Measurements from ENCODE around the gene PLEKHB2.
"Not testable (repeated sequence)": the region's sequence is repeated elsewhere in the genome, so short reads cannot be mapped to it uniquely, and the experiment has no call there.

The PLEKHB2 gene, protein sequence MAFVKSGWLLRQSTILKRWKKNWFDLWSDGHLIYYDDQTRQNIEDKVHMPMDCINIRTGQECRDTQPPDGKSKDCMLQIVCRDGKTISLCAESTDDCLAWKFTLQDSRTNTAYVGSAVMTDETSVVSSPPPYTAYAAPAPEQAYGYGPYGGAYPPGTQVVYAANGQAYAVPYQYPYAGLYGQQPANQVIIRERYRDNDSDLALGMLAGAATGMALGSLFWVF

DNA sequence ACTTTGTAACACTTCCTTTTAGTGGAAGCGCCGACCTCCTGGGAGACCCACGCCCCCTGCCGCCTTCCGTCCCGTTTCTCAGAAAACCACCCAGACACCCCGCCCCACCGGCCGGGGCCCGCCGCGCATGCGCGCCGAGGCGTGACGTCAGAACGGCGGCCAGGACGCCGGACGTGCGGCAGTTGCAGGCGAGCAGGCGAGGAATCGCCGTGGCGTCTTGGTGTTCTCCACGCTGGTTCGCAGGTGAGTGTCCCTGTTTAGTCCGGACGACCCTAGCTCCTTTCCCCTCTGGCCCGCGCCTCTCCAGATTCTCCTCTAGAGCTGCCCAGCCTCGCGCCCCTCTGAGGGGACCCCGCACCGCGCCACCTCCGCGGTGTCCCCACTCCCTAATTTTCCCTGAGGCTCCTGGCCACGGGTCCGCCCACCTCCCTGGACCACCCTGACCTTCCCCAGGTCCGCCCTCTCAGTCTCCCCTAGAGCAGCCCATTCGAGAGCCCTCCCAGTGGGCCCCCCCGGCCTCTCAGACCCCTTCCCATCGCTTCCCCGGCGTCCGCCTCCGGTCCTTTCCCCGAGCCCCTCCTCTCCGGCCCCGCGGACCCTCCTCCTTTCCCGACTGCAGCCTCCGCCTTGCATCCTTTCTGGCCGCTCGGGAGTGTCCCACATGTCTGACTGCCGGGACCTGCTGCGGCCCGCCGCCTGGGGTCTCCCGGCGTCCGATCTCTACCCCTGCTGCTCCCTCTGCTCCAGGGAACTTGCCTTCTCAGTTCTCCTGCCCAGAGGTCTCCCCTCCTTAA lies at the start of gene PLEKHB2:
Gene PLEKHB2, plus strand, starts transcription at position 181 of the 794 bp plus-strand sequence. CDS start 15,606 bp downstream, outside the sequence.
- peak; percentile 93 for DNase-seq (ENCODE audit: low spot score)

DNA sequence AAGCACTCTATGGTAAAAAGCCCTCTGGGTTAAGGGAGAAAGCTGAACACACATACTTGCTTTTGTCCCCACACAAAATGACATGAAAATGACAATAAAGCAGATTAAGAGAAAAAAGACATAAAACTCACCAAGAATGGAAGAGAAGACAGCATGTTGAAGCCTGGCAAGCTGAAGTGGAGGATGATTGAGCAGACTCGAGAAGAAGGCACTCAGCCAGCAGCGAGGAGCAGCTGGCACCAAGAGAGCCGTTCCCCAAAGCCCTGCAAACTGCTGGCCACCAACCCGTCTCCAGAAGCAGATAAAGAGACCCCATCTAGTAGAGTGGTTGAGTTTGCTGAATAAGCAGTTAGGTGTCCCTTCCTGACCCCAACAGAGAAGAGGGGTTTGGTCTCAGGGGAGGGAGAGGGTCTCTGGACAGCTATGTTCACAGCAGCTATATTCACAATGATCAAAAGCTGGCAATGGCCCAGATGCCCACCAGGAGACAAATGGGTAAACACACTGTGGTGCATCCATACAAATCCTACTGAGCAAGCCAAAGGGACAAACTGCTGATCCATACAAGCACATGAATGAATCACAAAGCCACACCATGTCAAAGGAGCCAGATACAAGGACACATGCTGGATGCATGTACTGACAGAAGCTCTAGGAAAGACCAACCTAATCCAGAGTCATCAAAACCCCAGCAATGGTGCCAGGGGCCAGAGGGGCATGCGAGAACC lies 48.8 kb upstream of the PLEKHB2 start:
- DNase-seq (ENCODE audit: low spot score), result no peak

DNA sequence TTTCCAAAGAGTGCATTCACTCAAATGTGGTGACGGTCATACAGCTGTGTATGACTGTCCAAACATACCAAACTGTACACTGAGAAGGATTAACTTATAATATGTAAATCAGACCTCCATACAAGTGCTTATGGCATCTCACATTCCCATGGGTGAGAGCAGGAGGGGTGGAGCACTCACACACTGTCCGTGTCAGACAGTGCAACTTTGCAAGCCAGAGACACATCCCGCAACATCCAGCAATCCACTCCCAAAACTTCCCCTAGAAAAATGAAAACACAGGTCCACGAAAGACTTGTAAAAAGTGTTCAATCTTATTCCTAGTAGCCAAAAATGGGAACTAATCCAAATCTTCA lies 48.2 kb upstream of the PLEKHB2 start:
- no peak for DNase-seq (ENCODE audit: low spot score)

DNA sequence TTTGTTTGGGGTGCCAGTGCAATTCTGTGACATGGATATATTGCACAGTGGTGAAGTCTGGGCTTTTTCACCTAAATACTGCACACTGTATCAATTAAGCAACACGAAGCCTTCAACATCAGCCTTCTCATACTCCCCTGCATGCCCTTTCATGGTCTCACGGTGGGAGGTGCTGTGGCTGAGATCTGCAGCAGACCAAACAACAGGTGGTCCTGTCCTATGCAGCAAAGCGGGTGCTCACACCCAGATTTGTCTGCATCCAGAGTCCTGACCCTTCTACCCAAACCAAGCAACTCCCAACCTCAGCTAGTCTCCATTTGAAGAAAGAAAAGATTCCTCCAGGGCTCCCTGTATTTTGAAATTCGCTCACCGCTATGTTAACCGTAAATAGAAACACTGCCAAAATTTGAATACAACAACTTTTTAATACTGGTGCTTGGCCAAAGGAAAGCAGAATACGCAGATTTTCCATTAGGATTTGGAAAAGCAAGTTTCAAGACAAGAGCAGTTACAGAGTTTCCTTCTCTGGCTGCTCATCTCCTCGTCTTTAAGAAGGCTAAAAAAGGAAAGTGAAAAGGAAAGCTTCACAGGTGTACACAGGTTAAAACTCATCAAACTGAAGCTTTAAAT lies 46.8 kb upstream of the PLEKHB2 start:
- DNase-seq (ENCODE audit: low spot score), result no peak

DNA sequence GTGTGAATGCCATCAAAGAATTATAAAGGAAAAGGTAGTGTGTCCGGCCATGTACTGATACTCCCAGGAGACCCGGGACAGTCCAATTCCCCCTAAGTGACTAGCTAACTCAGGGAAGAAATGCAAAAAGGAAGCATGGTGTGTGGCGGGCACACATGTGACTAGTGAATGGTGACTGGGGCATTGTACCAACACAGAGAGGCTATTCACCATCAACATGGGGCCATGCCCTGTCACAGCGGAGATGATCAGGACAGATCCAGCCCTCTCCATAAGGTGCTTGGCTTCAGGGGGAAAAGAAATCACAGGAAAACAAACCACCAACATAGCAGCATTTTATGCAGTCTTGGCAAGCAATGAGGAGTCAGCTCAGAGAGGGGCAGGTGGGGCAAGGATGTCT lies 46.2 kb upstream of the PLEKHB2 start:
- DNase-seq (ENCODE audit: low spot score), result no peak

DNA sequence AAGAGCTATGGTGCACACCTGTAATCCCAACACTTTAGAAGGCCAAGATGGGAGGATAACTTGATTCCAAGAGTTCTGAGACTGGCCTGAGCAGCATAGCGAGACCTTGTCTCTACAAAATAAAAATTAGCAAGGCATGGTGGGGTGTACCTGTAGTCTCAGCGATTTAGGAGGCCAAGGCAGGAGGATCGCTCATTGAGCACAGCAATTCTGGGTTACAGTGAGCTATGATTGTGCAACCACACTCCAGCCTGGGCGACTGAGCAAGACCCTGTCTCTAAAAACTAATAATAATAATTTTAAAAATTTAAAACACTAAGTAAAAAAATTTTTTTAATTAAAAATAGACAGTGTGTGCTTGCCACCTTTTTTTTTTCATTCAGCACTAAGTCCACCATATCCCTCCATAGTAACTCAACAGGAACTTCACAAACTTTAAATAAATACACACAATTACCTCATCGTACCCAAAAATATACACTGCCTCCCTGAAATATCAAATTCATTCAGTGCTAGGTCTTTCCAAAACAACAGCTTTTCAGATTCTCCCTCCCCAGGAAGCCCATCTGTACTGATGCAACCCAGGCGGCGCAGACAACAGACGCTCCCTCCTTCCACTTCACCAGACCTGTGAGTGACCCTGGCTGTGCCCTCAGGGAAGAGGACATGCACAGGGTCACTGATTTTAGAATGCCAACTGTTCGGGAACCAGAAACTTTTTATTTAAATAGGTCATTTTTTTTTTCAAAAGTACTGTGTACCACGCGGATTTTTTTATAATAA lies 41.4 kb upstream of the PLEKHB2 start:
- DNase-seq (ENCODE audit: low spot score), result no peak

DNA sequence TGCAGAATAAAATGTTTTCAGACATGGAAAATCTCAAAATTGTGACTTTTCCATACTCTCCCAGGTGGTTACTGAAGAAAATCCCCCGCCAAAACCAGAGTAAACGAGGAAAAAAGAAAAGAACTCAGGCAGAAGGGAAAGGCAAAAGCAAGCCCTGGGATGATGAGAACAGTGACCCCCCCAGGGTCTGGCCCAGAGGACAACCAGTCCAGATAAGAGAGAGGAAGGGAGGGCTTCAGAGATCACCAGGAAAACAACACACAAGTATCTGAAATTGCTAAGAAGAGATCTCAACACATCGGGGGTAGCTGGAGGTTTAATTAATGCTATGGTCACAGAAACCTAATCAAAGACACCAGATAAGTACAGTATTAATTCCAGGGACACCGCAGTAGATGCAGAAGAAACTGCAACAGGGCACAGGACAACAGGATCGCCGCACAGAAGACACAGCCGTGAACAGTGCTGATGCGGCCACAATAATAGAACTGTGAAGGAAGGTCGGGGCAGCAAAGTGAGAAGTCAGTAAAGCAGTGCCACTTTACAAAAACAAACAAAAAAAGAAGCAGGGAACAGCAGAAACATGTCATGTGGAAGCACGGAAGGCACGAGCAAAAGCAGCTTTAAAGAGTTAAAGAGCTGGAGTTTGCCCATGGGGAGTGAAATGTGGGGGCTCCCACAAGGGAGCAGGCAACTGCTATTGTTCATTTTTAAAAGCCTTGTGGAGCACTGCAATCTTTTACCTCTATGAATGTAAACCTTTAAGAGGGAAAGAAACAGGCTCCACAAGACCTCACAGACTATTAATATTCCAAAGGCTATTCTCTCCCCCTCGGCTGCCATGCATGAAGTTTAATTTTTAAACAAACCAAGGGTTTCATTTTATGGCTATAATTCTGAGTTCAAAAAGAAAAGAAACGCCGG lies 40.3 kb upstream of the PLEKHB2 start:
- DNase-seq (ENCODE audit: low spot score), result no peak

DNA sequence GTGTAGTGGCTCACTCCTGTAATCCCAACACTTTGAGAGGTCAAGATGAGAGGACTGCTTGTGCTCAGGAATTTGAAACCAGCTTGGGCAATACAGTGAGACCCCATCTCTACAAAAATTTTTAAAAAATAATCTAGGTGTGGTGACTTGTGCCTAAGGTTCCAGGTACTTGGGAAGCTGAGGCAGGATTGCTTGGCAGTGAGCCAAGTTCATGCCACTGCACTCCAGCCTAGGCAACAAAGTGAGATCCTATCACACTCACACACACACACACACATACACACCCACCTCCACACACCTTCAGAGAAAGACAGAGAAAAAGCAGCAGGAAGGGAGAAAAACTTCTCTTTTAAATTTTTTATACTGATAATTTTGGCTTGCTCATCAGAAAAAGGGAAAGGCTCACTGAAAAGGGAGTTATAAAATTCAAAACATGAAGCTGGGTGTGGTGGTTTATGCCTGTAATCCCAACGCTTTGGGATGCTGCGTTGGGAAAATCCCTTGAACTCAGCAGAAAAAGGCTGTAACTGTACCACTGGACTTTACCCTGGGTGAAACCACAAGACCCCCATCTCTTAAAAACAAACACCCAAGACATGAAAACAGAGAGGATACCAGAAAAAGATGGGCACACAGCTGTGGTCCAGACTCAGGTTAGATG lies 37.5 kb upstream of the PLEKHB2 start:
- peak; percentile 24 for DNase-seq (ENCODE audit: low spot score)

DNA sequence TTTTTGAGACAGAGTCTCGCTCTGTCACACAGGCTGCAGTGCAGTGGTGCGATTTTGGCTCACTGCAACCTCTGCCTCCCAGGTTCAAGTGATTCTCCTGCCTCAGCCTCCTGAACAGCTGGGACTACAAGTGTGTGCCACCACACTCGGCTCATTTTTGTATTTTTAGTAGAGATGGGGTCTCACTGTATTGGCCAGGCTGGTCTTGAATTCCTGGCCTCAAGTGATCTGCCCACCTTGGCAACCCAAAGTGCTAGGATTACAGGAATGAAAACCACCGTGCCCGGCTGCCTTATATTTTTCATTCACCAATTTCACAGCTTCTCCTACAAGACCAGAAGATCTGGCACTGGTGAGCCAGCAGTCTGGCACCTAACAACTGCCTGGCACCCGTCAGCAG lies 37.0 kb upstream of the PLEKHB2 start:
- DNase-seq (ENCODE audit: low spot score), result not testable (repeated sequence)

DNA sequence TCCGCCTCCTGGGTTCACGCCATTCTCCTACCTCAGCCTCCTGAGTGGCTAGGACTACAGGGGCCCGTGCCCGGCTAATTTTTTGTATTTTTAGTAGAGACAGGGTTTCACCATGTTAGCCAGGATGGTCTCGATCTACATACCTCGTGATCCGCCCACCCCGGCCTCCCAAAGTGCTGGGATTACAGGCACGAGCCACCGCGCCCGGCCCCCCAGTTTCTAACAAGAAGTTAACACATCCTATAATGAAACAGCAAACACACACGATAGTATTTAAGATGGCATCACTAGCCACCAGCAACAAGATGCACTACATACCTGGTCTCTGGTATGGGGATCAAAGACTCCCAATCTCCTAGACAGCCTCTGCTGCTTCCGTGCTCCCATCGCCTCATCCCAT lies 29.6 kb upstream of the PLEKHB2 start:
- not testable (repeated sequence) for DNase-seq (ENCODE audit: low spot score)

DNA sequence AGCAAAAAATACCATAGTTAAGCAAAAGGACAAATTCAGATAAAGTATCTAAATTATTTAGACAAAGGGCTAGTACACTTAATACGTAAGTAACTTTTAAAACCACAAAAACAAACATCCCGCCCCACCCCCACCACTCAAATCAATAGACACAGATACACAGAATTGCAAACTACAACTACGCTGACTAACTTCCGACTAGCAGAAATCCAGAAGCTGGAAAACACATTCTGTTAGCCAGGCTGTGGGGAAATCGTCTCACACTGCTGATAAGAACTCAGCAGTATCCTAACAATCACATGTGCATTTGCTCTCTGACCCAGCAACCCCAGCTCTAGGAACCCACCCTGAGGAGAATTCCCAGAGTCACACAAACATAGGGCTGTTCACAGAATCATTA lies 28.4 kb upstream of the PLEKHB2 start:
- DNase-seq (ENCODE audit: low spot score), result no peak

DNA sequence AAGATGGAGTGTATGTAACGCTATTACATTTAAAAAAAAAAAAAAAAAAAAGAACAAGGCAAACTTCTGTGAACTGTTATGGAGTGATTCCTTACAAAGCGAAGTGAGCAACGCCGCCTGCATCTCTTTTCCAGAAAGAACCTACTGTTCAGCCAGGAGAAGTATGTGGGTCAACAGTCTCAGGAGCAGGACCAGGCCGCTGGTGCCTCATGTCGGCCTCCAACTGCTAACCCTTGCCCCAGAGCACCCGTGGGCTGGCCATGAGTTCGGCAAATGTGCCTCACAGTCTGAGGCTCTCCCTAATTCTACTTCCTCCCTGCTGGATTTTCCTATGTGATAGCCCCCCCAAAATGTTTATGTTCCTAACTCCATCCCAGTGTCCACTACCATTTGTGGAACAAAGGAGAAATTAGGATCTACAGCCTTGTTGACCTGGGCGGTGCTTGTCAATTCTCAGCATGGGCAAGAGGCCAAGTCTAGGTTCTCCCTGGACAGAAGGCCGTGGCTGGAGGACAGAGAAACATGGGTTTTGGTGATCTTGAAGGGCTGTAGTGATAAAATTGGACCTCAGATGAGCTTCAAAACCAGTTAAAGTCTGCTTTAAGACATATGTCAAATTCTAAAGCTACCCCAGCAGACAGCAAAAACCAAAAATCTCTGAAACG lies 27.8 kb upstream of the PLEKHB2 start:
- DNase-seq (ENCODE audit: low spot score), result no peak

DNA sequence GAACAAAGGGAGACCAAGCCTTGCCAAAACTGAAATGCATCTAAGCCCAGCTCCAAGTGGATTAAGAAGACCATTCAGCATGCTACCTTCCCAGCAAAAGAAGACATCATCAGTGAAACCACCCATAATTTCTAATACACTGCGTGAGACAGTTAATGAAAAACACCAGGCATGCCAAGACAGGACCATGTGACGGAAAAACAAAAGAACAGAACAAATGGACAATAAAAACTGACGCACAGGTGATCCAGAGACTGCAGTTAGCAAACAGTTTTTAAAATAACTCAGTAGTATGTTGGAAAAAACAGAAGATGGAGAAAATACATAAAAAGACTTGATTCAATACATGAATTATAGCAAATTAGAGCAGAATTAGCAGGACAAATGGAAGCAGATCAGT lies 27.2 kb upstream of the PLEKHB2 start:
- no peak for DNase-seq (ENCODE audit: low spot score)

DNA sequence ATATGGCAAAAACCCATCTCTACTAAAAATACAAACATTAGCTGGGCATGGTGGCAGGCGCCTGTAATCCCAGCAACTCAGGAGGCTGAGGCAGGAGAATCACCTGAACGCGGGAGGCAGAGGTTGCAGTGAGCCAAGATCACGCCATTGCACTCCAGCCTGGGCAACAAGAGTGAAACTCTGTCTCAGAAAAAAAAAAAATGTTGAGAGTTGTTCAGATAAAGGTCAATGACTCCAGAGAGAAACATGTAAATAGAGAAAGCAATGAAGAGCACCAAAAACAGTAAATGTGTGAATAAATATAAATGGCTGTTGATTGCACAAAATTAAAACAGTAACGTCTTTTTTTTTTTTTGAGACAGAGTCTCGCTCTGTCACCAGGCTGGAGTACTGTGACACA lies 25.2 kb upstream of the PLEKHB2 start:
- not testable (repeated sequence) for DNase-seq (ENCODE audit: low spot score)

DNA sequence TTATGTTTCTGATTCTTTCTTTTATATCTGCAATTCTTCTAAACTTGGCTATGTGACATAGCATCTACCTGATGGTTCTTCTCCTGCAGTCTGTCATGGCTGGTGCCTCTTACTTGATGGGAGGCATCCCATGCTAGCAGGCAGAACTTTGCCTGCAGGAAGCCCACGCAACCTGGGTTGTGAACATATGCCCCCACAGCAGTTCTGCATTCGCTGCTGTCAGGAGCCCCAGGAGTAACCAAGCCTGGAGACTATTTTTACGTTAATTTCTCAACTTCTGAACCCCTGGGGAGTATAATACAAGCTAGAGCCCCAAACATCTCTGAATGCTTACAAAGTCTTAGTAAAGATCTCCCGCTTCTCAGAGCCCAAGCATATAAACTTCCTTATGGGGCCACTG lies 23.9 kb upstream of the PLEKHB2 start:
- DNase-seq (ENCODE audit: low spot score), result no peak

DNA sequence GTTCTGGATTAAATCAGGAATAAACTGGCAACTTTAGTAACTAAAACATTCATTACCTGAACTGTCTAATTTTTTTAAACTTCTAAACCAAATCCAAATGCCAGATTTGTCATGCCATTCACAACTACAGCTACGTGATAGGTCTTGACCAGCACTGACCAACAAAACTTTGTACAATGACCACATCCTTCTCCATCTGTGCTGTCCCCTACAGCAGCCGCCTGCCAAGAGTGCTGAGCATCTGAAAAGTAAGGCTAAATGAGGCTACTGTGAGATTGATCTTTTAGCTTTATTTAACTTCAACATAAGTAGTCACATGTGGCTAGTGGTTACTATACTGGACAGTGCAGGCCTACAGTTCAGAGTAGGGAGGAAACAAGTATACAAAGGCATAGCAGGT lies 19.5 kb upstream of the PLEKHB2 start:
- DNase-seq (ENCODE audit: low spot score), result no peak

DNA sequence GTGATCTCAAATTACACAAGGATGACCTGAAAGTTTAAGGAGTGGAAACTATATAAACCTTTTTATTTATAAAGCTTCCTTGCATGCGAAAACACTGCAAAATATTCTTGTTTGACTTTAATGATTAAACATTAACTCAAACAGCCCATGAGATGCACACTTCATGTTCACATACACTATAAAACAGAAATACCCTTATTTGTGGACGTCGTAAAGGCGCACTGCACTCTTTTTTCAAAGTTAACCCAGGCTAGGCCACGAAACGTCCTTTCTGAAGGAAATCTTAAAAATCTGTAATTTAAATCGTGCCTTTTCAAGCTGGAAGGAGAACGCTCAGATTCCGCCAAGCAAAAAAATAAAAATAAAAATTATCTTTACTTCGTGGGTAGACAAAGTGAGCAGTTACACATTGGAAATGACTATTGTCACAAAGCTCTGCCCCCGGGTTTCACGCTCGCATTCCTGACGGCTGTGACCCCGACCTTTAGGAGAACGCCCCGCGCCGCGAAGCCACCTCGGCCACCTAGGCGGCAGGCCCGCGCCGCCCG lies 12.6 kb upstream of the PLEKHB2 start:
- DNase-seq (ENCODE audit: low spot score), result peak; percentile 17

DNA sequence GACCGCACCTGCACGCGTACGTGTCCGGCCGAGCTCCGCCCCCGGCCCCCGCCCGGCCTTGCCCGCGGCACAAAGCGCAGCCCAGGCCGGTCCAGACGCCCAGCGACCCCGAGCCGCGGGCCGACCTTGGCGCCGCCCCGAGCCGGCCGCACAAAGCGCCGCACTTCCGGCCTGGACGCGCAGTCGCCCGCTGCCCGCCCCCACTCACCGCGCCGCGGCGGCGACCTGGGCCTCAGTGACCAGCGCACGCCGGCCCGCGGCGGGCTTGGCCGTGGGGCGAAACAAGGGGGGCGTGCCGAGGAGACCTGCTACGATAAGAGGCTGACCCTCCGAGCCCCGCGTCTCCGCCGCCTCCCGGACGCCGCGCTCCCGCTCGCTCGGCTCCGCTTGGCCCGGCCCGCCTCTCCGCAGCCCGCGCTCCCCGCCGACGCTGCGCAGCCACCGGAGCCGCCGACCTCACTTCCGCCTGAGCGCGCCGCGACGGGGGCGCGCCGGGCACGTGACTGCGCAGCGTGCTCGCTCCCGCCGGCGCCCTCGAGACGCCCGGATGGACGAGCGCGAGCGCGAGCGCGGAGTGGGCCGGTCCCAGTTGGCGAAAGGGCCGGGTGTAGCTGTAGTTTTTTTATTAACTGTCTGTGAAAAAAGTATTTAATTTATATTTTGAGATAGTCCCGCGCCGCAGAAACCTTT lies 12.0 kb upstream of the PLEKHB2 start, which contains the start of gene FAM168B:
Gene FAM168B, minus strand, starts transcription at position 455 of the 690 bp plus-strand sequence. CDS start 10,814 bp downstream, outside the sequence.
- DNase-seq (ENCODE audit: low spot score), result peak; percentile 91

Measured in hematopoietic multipotent progenitor cell treated with erythropoietin and hydrocortisone succinate and interleukin-3 and kit ligand, for 17 days (in vitro differentiated cells).